ENCODE data around the gene DNMT3L. TPM values are rescaled to one million over a fixed set of nuclear protein-coding genes. Genes with fewer than 3 reads are reported as not detected.
"Not testable (repeated sequence)": the region's sequence is repeated elsewhere in the genome, so short reads cannot be mapped to it uniquely, and the experiment has no call there.

The DNMT3L gene
- total RNA-seq, 1 experiment from 2014 or later, result not detected

GRCh38 chr21:44286716-44287632, 25.3 kb upstream of the DNMT3L start:
- Histone ChIP-seq H3K36me3 (no peaks in the 10 kb centered on the region), H3K4me3 (no peak overlapping the region), H3K27me3 (no peaks in the 10 kb centered on the region; the same call in 1 of the 2 replicates), H3K9me3 (no peaks in the 10 kb centered on the region)
- DNase-seq, result no peak

GRCh38 chr21:44286086-44286715, 24.5 kb upstream of the DNMT3L start:
- H3K4me3 ChIP-seq, result no peak overlapping the region
- no peaks in the 10 kb centered on the region for H3K36me3 ChIP-seq
- H3K9me3 ChIP-seq, result no peaks in the 10 kb centered on the region
- no peak for DNase-seq
- no peaks in the 10 kb centered on the region; the same call in 1 of the 2 replicates for H3K27me3 ChIP-seq

GRCh38 chr21:44285138-44285992, 23.7 kb upstream of the DNMT3L start, which contains the start of gene AIRE:
Gene AIRE (plus strand): TSS chr21:44285876. CDS start chr21:44286007, 131 bp downstream.
- Histone ChIP-seq H3K4me3 (no peak within 1 kb of the TSS), H3K36me3 (no peaks in the 10 kb centered on the region), H3K9me3 (no peaks in the 10 kb centered on the region), H3K27me3 (no peaks in the 10 kb centered on the region; the same call in 1 of the 2 replicates)
- no peak for DNase-seq

- Histone ChIP-seq H3K4me3 (no peak overlapping the region), H3K9me3 (no peaks in the 10 kb centered on the region), H3K36me3 (no peaks in the 10 kb centered on the region), H3K27me3 (no peaks in the 10 kb centered on the region; the same call in 1 of the 2 replicates)
- DNase-seq, result no peak
Observed at GRCh38 chr21:44283948-44284347, 22.3 kb upstream of the DNMT3L start.

- not testable (repeated sequence) for H3K36me3 ChIP-seq, DNase-seq, H3K27me3 ChIP-seq, H3K4me3 ChIP-seq, H3K9me3 ChIP-seq
Observed at GRCh38 chr21:44283211-44283785, 21.6 kb upstream of the DNMT3L start.

GRCh38 chr21:44282370-44282769, 20.7 kb upstream of the DNMT3L start:
- Histone ChIP-seq H3K36me3 (no peaks in the 10 kb centered on the region), H3K9me3 (no peaks in the 10 kb centered on the region), H3K27me3 (no peaks in the 10 kb centered on the region; the same call in 1 of the 2 replicates), H3K4me3 (no peak overlapping the region)
- no peak for DNase-seq

GRCh38 chr21:44281801-44282200, 20.1 kb upstream of the DNMT3L start:
- H3K9me3 ChIP-seq, result no peaks in the 10 kb centered on the region
- no peak for DNase-seq
- no peak overlapping the region for H3K4me3 ChIP-seq
- H3K36me3 ChIP-seq, result no peaks in the 10 kb centered on the region
- H3K27me3 ChIP-seq, result peaks cover 1% of the 10 kb centered on the region; the same call in 1 of the 2 replicates

GRCh38 chr21:44279354-44280260, 17.9 kb upstream of the DNMT3L start:
- no peaks in the 10 kb centered on the region for H3K36me3 ChIP-seq
- H3K9me3 ChIP-seq, result peaks cover 2% of the 10 kb centered on the region; the same call in 1 of the 2 replicates
- no peak overlapping the region for H3K4me3 ChIP-seq
- peaks cover 4% of the 10 kb centered on the region; the same call in 1 of the 2 replicates for H3K27me3 ChIP-seq
- no peak for DNase-seq

GRCh38 chr21:44275041-44275440, 13.3 kb upstream of the DNMT3L start:
- DNase-seq, result no peak
- Histone ChIP-seq H3K27me3 (peaks cover 9% of the 10 kb centered on the region; the same call in 1 of the 2 replicates), H3K36me3 (no peaks in the 10 kb centered on the region), H3K9me3 (peaks cover 2% of the 10 kb centered on the region; the same call in 1 of the 2 replicates), H3K4me3 (no peak overlapping the region)

- H3K36me3 ChIP-seq, result no peaks in the 10 kb centered on the region
- H3K9me3 ChIP-seq, result peaks cover 2% of the 10 kb centered on the region; the same call in 1 of the 2 replicates
- H3K4me3 ChIP-seq, result no peak overlapping the region
- no peak for DNase-seq
- peaks cover 9% of the 10 kb centered on the region; the same call in 1 of the 2 replicates for H3K27me3 ChIP-seq
Observed at GRCh38 chr21:44273046-44273445, 11.3 kb upstream of the DNMT3L start.

GRCh38 chr21:44272284-44272858, 10.7 kb upstream of the DNMT3L start:
- no peak for DNase-seq
- peaks cover 2% of the 10 kb centered on the region; the same call in 1 of the 2 replicates for H3K9me3 ChIP-seq
- no peak overlapping the region for H3K4me3 ChIP-seq
- 0 out of 2 replicates have a peak, but pooled peaks cover 9% of the 10 kb centered on the region for H3K27me3 ChIP-seq
- H3K36me3 ChIP-seq, result no peaks in the 10 kb centered on the region

- Histone ChIP-seq H3K27me3 (0 out of 2 replicates have a peak, but pooled peaks cover 7% of the 10 kb centered on the region), H3K9me3 (peaks cover 2% of the 10 kb centered on the region; the same call in 1 of the 2 replicates), H3K4me3 (no peak overlapping the region), H3K36me3 (no peaks in the 10 kb centered on the region)
- DNase-seq, result no peak
Observed at GRCh38 chr21:44271558-44272283, 10.0 kb upstream of the DNMT3L start.

- Histone ChIP-seq H3K9me3 (no peaks in the 10 kb centered on the region), H3K36me3 (no peaks in the 10 kb centered on the region), H3K4me3 (no peak overlapping the region), H3K27me3 (no peaks in the 10 kb centered on the region)
- DNase-seq, result no peak
Observed at GRCh38 chr21:44269090-44269489, 7.4 kb upstream of the DNMT3L start.

GRCh38 chr21:44267655-44268142, 6.0 kb upstream of the DNMT3L start:
- Histone ChIP-seq H3K27me3 (no peaks in the 10 kb centered on the region), H3K9me3 (no peaks in the 10 kb centered on the region), H3K4me3 (no peak overlapping the region), H3K36me3 (no peaks in the 10 kb centered on the region)
- no peak for DNase-seq
